Frontal cortex (tissue), 4 donors: ENCODE data around the gene GMDS. TPM values are rescaled to one million over a fixed set of nuclear protein-coding genes. Genes with fewer than 3 reads are reported as not detected.

Source experiments
- DNase-seq, 2 donors: peaks; one replicate each; pipeline ENCODE4 v3.0.0; 2012; ENCODE audit warnings: low spot score in 2 of 2
- FAIRE-seq: peaks from 2 replicates; lab custom pipeline; 2012; peaks lifted over from hg19 to GRCh38; lab: Jason Lieb, UNC
- total RNA-seq: library from RNA; depleted of rRNA; stranded (reverse); fragments of >200 nt; gene quantifications from one replicate; pipeline ENCODE4 v1.2.3, GENCODE V29; 2014
- donor health status: control.
- donor health status: control.
- donor health status: control.

Gene GMDS
- total RNA-seq, 1 donor from 2014 or later: 5.3 TPM

DNA sequence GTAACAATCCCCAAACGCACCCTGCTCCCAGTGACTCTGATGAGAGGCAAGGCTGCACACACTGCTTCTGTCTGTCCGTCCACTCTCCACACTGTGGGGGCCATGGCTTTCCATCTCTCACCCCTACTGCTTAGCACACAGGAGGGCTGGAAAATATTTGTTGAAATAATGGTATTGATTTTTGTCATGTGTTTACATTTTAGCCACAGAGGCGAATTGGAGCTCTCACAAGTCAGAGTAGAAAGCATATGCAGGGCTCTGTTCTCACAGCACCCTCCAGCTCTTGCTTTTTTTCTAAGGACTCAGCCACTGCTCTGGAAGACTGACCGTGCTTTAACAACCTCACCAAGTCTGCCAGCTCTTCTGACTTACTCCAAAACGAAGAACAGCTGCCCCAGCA is 273.8 kb downstream of the GMDS start:
- FAIRE-seq (no peak), DNase-seq (no peak)

DNA sequence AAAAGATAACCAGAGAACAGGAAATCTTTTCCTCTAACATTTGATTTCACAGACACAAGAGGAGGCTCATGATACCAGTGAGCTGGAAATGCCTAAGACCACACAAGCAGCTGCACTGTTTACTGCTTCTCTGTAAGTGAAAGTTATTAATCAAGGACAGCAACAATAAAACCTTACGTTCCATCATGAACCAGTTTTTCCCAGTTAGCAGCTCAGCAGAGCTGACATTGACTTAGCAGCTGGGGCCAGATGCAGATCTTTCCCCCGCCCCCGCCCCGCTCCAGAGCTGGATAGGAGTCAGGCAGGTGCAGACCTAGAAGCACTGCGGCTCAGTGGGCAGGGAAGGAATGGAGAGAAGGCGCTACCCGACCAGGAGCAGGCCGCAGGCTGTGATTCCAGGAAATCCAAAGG is 275.2 kb downstream of the GMDS start:
- no peak for DNase-seq
- no peak for FAIRE-seq

DNA sequence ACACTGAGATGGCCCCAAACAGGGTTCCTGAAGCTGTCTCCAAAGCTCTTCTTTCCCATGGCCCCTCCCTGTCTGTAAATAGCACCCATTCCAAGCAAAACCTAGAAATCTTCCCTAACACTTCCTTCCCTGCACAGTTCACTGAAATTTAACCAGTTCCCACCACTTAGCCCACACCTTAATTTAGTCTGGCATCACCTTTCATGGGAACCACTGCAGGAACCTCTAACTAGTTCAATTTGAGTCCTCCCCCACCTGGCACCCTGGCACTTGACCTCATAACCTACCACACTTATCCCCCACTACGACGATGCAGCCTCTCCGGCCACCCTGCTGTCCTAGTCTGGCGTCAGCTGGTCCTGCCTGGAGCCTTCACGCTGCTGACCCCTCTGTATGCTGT is 278.7 kb downstream of the GMDS start:
- DNase-seq (no peak), FAIRE-seq (no peak)

DNA sequence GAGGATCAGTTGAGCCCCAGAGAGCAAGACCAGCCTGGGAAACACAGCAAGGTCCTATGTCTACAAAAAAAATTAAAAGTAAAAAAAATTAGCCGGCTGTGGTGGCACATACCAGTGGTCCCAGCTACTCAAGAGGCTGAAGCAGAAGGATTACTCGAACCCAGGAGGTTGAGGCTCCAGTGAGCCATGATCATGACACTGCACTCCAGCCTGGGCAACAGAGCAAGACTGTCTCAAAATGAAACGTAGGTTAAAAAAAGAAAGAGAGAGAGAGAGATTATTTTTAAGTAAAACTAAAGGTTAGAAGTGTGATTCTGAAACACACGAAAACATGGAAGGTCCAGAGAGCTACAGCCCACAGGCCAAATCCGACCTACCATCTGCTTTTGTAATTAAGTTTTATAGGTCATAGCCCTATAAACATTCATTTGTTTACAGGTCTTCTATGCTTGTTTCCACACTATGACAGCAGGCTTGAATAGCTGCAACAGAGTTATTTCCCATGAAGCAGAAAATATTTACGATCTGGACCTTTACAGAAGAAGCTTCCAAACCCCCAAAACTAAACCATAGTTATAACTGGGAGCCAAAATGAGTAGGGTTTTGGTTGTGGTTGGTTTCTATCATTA is 279.7 kb downstream of the GMDS start:
- DNase-seq: no peak
- no peak for FAIRE-seq

DNA sequence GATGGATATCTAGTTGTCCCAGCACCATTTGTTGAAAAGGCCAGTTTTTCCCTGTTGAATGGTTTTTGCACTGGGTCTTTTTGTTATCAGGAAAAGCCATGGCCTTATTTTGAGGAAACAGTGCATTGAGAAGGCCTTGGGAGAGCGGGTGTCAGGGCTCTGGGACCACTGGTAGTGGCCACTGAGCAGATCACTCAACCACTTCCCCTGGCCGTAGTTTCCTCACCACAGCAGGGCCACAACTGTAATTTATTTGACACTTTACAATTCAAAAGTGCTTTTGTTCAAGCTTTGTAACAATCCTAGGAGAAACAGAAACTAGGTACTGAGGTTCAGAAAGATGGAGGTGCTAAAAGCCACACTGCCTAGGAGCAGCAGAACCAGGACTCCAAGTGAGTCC is 281.8 kb downstream of the GMDS start:
- FAIRE-seq (no peak), DNase-seq (no peak)

DNA sequence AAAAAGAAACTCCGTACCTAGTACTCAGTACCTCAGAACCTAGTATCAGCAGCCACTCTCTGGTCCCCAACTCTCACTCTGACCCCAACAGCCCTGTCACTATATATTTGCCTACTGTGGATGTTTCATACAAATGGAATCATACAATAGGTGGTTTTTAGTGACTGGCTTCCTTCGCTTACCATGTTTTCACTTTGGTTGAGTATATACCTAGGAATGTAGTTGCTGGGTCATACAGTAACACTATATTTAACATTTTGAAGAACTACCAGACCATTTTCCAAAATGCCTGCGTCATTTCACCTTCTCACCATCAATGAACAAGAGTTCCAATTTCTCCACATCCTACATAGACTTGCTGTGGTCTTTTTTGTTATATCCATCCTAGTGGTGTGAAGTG is 283.2 kb downstream of the GMDS start:
- FAIRE-seq: no peak

GRCh38 chr6:1960486-1961142 is 284.8 kb downstream of the GMDS start:
- no peak for FAIRE-seq
- no peak for DNase-seq

More for the DNA sequence above, 283.2 kb downstream of the GMDS start:
- no peak for DNase-seq

DNA sequence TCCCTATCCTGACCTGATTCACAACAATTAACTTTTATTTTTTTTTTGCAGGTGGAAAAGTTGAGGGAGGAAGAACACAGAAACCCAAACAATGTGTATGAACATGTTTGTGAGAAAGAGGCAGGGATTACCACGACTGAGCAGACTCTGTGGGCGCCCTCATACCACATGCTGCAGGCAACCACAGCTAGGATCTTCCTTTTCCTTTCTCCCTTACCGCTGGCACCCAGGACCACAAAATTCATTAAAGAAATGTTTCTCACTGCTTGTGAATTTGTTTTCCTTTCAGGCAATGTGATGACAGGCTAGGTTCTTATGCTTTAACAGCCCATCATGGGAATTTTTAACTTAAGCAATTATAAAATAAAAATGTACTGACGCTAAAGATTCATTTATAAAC is 287.1 kb downstream of the GMDS start:
- no peak for FAIRE-seq
- DNase-seq: no peak

DNA sequence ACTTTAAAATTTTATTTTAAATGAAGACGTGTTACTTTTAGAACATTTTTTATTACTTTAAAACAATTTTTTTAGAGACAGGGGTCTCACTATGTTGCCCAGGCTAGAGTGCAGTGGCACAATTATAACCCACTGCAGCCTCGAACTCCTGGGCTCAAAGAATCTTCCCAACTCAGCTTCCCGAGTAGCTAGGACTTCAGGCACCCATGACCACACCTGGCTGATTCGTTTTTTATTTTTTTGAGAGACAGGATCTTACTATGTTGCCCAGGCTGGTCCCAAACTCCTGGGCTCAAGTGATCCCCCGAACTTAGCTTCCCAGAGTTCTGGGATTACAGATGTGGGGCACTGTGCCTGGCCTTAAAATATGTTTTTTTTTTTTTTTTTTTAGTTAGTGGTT is 287.7 kb downstream of the GMDS start:
- no peak for DNase-seq
- no peak for FAIRE-seq

- no peak for DNase-seq
- no peak for FAIRE-seq
Observed at GRCh38 chr6:1952740-1953360, 292.6 kb downstream of the GMDS start.

GRCh38 chr6:1950631-1951030 is 294.8 kb downstream of the GMDS start:
- DNase-seq (no peak), FAIRE-seq (no peak)

GRCh38 chr6:1949538-1949937 is 295.9 kb downstream of the GMDS start:
- DNase-seq (no peak), FAIRE-seq (no peak)

DNA sequence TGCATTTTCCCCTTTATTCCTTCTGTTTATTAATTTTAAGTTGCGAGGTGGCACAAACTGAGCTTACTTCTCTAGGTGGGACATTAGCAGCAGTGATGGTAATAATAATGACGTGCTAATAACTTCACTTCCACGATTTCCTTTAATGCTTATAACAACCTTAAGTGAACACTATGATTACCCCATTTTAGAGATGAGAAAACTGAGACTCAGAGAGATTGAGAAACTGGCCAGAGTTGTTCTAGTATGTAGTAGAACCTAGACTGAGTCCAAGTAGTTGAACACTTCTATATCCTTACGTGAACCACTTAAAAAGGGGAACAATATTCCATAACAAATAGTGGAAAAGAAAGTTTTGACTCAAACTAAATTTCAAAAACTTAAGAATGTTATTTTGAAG is 297.5 kb downstream of the GMDS start:
- DNase-seq: no peak
- no peak for FAIRE-seq

DNA sequence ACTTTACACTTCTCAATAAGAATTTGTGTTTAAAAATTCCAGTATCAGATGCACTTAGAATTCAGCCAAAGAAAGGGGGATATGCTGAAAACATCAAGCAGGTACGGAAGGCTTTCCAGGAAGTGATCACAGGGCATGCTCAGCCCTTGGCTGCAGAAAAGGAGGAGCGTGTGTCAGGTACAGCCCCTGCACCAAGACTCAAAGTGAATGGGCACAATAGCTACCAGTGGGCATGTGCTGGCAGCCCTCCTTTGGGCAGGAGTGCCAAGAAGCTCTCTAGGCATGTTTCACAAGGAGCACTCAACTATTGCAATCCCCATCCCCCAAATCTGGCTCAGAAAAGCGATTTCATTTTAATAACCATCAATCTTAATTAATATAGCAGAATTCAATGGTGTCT is 298.8 kb downstream of the GMDS start:
- DNase-seq (no peak), FAIRE-seq (no peak)

DNA sequence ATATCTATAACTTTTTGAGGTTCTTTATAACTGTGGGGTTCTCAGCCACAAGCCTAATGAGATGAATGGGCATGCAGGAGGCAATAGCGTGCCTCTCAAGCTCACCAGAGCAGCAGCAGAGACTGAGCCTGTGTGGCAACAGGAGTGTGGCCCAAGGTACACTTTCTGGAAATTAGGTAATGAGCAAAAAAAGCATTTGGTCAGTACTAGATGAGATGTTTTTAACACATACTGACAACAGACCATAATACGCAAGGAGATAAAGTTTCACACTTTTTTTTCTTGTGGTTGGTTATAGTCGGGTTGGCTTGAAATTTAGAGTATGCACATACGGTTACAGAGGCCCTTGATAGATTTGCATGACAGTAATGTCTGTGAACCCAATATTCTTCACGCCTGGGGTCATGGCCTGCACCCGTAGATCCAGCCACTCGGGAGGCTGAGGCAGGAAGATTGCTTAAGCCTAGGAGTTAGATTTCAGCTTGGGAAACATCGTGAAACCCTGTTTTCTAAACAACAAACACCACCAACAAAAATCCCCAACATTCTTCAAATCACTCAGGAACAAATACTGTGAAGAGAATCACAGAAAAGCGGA is 300.1 kb downstream of the GMDS start:
- FAIRE-seq (no peak), DNase-seq (no peak)

GRCh38 chr6:1942834-1943233 is 302.6 kb downstream of the GMDS start:
- DNase-seq: no peak
- no peak for FAIRE-seq

DNA sequence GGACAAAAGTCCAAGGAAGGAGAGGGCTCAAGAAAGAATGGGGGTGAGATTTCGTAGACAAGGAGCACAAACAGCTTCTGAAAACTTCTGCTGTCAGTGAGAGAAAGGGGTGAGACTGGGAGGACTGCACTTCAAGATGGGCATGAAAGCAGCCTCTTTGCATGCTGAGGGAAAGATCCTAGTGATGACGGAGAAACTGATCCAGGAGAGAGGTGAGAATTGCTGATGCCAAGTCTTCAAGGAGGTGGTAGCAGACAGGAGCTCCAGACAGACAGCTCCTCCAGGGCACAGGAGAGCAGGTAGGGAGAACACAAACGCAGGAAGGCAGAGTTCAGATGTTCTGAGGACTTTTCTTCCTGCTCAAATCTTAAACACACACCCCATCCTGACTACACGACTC is 303.9 kb downstream of the GMDS start:
- FAIRE-seq (no peak), DNase-seq (no peak)

DNA sequence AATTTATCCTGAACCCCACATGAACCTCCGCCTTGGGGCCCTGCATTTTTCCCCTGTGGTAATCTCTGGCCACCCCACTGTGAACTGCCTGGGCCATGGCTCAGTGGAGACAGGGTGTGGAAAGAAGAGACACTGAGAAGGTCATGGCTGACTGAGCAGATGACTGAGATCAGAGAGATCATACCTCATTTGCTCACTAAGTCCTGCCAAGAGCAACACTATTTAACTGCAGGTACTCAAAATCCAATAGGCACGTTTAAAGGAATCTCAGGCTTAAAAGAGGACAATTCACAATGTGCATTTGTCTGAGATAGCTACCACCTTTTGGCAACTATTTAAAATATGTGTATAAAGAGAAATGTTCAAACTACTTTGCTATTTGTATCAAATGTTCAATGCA is 305.0 kb downstream of the GMDS start:
- DNase-seq (no peak), FAIRE-seq (no peak)

DNA sequence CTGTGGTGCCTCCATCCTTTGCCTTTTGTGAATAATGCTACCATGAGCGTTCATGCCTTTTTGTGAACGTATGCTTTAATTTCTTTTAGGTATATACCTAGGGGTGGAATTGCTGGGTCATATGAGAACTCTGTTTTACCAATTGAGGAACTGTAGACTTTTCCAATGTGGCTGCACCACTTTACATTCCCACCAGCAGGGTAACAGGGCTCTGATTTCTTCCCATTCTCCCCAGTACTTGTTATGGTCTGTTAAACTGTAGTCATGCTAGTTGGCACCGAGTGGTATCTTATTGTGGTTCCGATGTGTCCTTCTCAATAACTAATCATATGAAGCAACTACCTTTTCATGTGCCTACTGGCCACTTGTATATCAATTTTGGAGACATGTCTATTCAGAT is 312.1 kb downstream of the GMDS start:
- no peak for FAIRE-seq
- no peak for DNase-seq

- FAIRE-seq (no peak), DNase-seq (no peak)
Observed at GRCh38 chr6:1931817-1932216, 313.6 kb downstream of the GMDS start.

DNA sequence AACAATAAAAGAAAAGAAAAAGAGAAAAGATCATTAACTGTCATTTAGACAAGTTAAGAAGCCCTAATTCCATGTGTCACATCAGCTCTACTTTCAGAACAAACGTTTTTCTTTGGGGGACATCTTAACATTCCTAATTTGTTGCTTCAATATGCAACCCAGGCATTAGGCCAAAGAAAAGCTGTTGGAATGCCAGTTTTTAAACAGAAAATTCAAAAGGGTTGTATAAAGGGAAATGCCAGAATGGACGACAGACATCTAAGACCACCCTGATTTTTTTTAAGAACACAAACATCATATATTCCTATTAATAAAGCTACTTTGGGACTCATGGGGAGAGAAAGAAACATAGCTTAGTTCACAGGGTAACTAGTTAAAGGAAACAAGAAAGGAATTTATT is 315.0 kb downstream of the GMDS start:
- DNase-seq: no peak
- no peak for FAIRE-seq
